Right lobe of liver (tissue), 6 donors: ENCODE measurements around the gene NOVA2. TPM values are rescaled to one million over a fixed set of nuclear protein-coding genes. Genes with fewer than 3 reads are reported as not detected.

Experiments
- ATAC-seq, 4 donors: fragments of 200-7000 bp; cut with Tn5 transposase; one replicate each; pipeline ENCODE4 v1.9.1; 2020; ENCODE audit warnings: mild to moderate bottlenecking in 4 of 4, moderate library complexity in 4 of 4
- DNase-seq, 3 donors: peaks; one replicate each; pipeline ENCODE4 v3.0.0-alpha.2; 2020
- H3K27ac ChIP-seq, 3 donors: fragments of 200-600 bp; one replicate each; pipeline ENCODE4 v1.8.0; 2022
- H3K27me3 ChIP-seq, 2 donors: fragments of 200-600 bp; one replicate each; pipeline ENCODE4 v1.8.0; 2022
- H3K36me3 ChIP-seq, 4 donors: fragments of 200-600 bp; sonication (generic) in 1 of 4; one replicate each; pipeline versions ENCODE4 v1.5.1 to v1.8.0; 2017 to 2022; ENCODE audit warnings: control low read depth in 1 of 4
- H3K4me1 ChIP-seq, 4 donors: fragments of 200-600 bp; sonication (generic) in 1 of 4; one replicate each; pipeline versions ENCODE4 v1.5.1 to v1.8.0; 2017 to 2022; ENCODE audit warnings: control low read depth in 1 of 4
- H3K4me3 ChIP-seq, 3 donors: fragments of 200-600 bp; one replicate each; pipeline ENCODE4 v1.8.0; 2022
- H3K9me3 ChIP-seq, 4 donors: fragments of 200-600 bp; sonication (generic) in 1 of 4; one replicate each; pipeline versions ENCODE4 v1.5.1 to v1.8.0; 2017 to 2022; ENCODE audit warnings: control low read depth in 1 of 4
- POLR2A ChIP-seq: fragments of 450-650 bp; IDR thresholded peaks from one replicate; pipeline ENCODE4 v1.6.1; 2017; ENCODE audit warnings: antibody characterized with exemption, mild to moderate bottlenecking
- WGBS: methylation state at CpG from one replicate; pipeline ENCODE4 v1.1.6; 2018; ENCODE audit warnings: low coverage, low lambda C conversion rate; ENCODE audit not compliant: insufficient coverage; ENCODE audit errors: missing lambda C conversion rate; 5-methylcytosine and 5-hydroxymethylcytosine counted together
- intact Hi-C, 2 donors: fragments of 100-400 bp; cut with DNase I; formaldehyde crosslinking; loops; one replicate each; pipeline versions ENCODE4 v1.11.2 to v1.14.1; 2022
- total RNA-seq, 6 experiments: library from RNA; depleted of rRNA in 2 of 6; stranded (reverse); fragments of >200 nt in 2 of 6; fragmentation: NEBNext Ultra II Directional in 3 of 6; extraction: Animal tissue kit (Norgen Biotek cat#: 25700) in 3 of 6; gene quantifications; one replicate each; pipeline versions ENCODE4 v1.1.0 to v1.2.4, GENCODE V29; 2016 to 2023
- TF ChIP-seq, protein P1 (sequence below), 4 donors: fragments of 200-600 bp in 3 of 4; fragments of 450-650 bp in 1 of 4; IDR thresholded peaks; one replicate each; pipeline versions ENCODE4 v1.5.1 to v1.8.0; 2016 to 2022; ENCODE audit warnings: antibody characterized with exemption in 4 of 4, mild to moderate bottlenecking in 2 of 4
- donor health status: DM: no; HTN: yes; CAD: no.
- donor health status: DM: no; HTN: no; CAD: no.
- donor health status: DM: no; HTN: no; CAD: no.
- donor health status: DM: no; HTN: yes; CAD: no.
- donor health status: DM: no; HTN: yes; CAD: no.

Gene NOVA2
- total RNA-seq, 6 experiments from 2014 or later: 0.66 to 2.5 (median 0.85) TPM

DNA sequence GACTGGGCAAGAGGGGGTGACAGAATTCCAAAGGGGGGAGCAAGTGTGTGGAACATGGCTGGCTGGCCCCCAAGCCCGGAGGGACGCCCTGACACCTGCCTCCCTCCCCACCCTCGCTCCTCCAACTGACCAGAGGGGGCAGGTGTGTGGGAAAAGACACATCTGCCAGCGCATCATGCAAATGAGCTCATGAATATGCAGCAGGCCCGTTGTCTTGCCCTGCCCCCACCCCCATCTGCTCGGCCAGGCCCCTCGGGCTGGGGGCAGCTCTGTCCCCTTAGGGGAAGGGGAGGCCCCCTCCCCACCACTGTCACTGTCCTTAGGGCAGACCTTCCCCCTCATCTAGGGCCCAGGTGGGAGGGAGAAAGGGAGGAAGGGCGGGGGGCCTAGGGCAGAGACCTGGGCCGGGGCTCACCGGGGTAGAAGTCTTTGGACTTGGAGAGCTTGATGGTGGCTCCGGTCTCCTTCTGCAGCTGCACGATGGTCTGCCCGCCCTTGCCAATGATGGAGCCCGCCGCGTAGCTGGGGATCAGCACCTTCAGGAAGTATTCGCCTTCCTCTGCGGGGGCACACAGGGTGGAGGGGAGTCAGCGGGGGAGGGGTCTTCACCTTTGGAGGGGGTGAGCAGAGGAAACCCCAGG, 12.9 kb downstream of the NOVA2 start:
- WGBS: 4% methylated on average over 6 of the region's 19 CpGs
- no peak for DNase-seq
- Histone ChIP-seq H3K36me3 (no peaks in the 10 kb centered on the region), H3K9me3 (no peaks in the 10 kb centered on the region), H3K4me1 (no peaks in the 10 kb centered on the region), H3K27me3 (no peaks in the 10 kb centered on the region), H3K4me3 (no peak overlapping the region), H3K27ac (no peak overlapping the region)
- no peak for ATAC-seq
- TF ChIP-seq, protein P1, sequence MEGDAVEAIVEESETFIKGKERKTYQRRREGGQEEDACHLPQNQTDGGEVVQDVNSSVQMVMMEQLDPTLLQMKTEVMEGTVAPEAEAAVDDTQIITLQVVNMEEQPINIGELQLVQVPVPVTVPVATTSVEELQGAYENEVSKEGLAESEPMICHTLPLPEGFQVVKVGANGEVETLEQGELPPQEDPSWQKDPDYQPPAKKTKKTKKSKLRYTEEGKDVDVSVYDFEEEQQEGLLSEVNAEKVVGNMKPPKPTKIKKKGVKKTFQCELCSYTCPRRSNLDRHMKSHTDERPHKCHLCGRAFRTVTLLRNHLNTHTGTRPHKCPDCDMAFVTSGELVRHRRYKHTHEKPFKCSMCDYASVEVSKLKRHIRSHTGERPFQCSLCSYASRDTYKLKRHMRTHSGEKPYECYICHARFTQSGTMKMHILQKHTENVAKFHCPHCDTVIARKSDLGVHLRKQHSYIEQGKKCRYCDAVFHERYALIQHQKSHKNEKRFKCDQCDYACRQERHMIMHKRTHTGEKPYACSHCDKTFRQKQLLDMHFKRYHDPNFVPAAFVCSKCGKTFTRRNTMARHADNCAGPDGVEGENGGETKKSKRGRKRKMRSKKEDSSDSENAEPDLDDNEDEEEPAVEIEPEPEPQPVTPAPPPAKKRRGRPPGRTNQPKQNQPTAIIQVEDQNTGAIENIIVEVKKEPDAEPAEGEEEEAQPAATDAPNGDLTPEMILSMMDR (IDR thresholded peaks at IDR 0.05): no peak
- no peak for TF ChIP-seq POLR2A
- intact Hi-C loops: no loop called here

DNA sequence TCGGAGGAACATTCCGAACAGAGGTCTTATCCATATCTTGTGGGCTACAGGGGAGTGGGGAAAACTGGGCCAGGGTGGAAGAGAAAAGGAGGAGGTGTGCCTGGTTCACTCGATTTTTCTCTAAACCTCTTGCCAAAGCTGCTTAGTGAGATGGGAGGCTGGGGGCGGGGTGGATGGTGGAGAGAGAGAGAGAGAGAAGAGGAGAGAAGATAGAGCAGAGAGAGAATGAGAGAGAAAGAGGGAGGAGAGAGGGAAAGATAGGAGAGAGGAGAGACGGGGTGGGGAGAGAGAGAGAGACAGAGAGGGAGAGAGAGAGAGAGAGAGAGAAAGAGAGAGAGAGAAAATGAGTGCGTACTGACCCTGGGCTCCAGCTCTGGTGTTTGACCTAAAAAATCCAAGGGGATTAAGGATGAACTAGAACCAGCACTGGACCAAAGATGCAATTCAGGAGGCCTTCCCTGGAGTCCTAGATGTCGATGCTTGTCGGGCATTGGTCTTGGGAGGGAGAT, 14.1 kb downstream of the NOVA2 start:
- DNase-seq: no peak

DNA sequence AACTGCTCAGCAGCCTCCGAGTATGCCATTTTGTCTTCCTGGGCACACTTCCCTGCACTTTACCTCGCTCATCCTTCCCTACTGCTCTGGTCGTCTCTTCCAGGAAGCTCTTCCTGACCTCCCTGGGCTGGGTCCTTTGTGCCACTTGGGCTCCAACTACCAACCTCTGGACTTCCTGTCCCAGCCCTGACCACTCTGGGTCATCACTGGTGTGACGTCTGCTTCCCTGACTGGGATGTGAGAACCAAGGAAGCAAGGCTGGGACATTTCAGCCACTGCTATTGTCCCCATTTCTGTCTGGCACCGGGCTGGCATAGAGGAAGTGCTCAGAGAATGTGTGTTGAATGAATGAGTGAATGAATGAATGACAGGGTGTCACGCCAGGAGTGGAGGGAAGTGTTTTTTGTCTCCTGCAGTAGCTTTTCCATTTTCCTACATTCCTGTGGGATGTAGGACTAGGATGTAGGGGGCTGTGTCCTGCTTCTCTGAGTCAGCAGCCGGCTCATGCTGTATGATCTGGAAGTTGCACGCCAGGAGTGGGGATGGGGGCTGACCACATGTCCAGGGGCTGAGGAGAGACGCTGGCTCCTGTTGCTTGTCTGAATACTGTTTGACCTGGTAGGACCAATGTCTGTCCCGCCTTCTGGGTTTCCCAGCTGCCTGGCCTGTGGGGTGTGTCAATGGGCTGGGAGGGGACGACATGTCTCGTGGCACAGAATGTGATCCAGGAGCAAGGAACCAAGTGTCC, 14.7 kb downstream of the NOVA2 start:
- H3K9me3 ChIP-seq: no peaks in the 10 kb centered on the region
- 26% methylated on average over 6 of the region's 12 CpGs for WGBS
- ATAC-seq (peak in 2 of 4 donors; percentile 9 to 31), DNase-seq (no peak)
- no peak for TF ChIP-seq POLR2A
- TF ChIP-seq, protein P1 (IDR thresholded peaks at IDR 0.05): no peak
- H3K4me3 ChIP-seq: no peak overlapping the region
- no peaks in the 10 kb centered on the region for H3K4me1 ChIP-seq
- H3K27me3 ChIP-seq: no peaks in the 10 kb centered on the region
- no peaks in the 10 kb centered on the region for H3K36me3 ChIP-seq
- intact Hi-C loops: no loop called here
- no peak overlapping the region for H3K27ac ChIP-seq

More for the DNA sequence above, 14.1 kb downstream of the NOVA2 start:
- no peak overlapping the region for H3K27ac ChIP-seq
- no peaks in the 10 kb centered on the region for H3K27me3 ChIP-seq
- ATAC-seq: no peak
- no peaks in the 10 kb centered on the region for H3K36me3 ChIP-seq
- intact Hi-C loops: no loop called here
- H3K4me3 ChIP-seq: no peak overlapping the region
- WGBS: 37% methylated on average over 8 of the region's 8 CpGs
- no peaks in the 10 kb centered on the region for H3K9me3 ChIP-seq
- no peaks in the 10 kb centered on the region for H3K4me1 ChIP-seq
- TF ChIP-seq POLR2A: no peak
- TF ChIP-seq, protein P1 (IDR thresholded peaks at IDR 0.05): no peak

DNA sequence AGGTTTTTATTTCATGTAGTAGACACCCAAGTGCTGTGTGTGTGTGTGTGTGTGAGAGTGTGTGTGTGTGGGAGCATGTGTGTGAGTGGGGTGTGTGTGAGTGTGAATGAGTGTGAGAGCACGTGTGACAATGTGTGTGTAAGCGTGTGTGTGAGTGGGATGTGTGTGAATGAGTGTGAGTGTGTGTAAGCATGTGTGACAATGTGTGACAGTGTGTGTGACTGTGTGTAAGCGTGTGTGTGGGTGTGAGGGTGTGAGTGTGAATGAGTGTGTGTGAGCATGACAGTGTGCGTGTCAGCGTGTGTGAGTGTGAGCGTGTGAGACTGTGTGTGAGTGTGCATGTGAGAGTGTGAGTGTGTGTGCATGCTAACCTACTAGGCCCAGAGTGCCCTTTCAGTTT, 15.3 kb downstream of the NOVA2 start:
- Histone ChIP-seq H3K36me3 (no peaks in the 10 kb centered on the region), H3K27me3 (no peaks in the 10 kb centered on the region), H3K4me3 (no peak overlapping the region), H3K27ac (no peak overlapping the region), H3K9me3 (no peaks in the 10 kb centered on the region), H3K4me1 (no peaks in the 10 kb centered on the region)
- 67% methylated on average over 6 of the region's 6 CpGs for WGBS
- no peak for DNase-seq
- intact Hi-C loops: no loop called here
- ATAC-seq: no peak
- TF ChIP-seq, protein P1 (IDR thresholded peaks at IDR 0.05): no peak
- TF ChIP-seq POLR2A: no peak
